ENCODE data around the gene PARL. TPM values are rescaled to one million over a fixed set of nuclear protein-coding genes. Genes with fewer than 3 reads are reported as not detected.

Gene PARL
- total and polyA plus RNA-seq, 2 of the 13 experiments (the other 11 are each of a cell fraction or from before 2014, with no cell fraction given), result 46.3 to 58.6 TPM

GRCh38 chr3:183884427-183885296 is at the start of gene PARL (continued):
- TF ChIP-seq ZBED4 (CRISPR knock-in tag; IDR thresholded peaks at IDR 0.05; ENCODE audit: borderline replicate concordance) (0 out of 2 replicates have a peak, but pooled peaks have one; percentile 61), NFE2 (CRISPR knock-in tag; IDR thresholded peaks at IDR 0.05) (no peak), RBM22 (optimal IDR thresholded peaks at IDR 0.05; ENCODE audit: low read length) (peak; percentile 42), ASH2L (IDR thresholded peaks at IDR 0.05; ENCODE audit: insufficient read length, low read depth, low read length) (peak; percentile 92), ZNF382 (CRISPR knock-in tag; IDR thresholded peaks at IDR 0.05; ENCODE audit: borderline replicate concordance) (no peak), ZNF773 (CRISPR knock-in tag; IDR thresholded peaks at IDR 0.05; ENCODE audit: borderline replicate concordance) (peak; percentile 81; the same call in 1 of the 2 replicates), NR2C2 (CRISPR knock-in tag; IDR thresholded peaks at IDR 0.05; ENCODE audit: borderline replicate concordance) (peak; percentile 100), GPN1 (CRISPR knock-in tag; IDR thresholded peaks at IDR 0.05; ENCODE audit: borderline replicate concordance) (no peak), CREM (IDR thresholded peaks at IDR 0.05) (peak; percentile 41; the same call in 1 of the 2 replicates), CREM (CRISPR knock-in tag; IDR thresholded peaks at IDR 0.05) (no peak), ZNF615 (CRISPR knock-in tag; IDR thresholded peaks at IDR 0.05; ENCODE audit: borderline replicate concordance) (peak; percentile 64; the same call in 1 of the 2 replicates), ZSCAN31 (CRISPR knock-in tag; IDR thresholded peaks at IDR 0.05; ENCODE audit: low read depth) (peak; percentile 89), EEA1 (CRISPR knock-in tag; IDR thresholded peaks at IDR 0.05; ENCODE audit: borderline replicate concordance) (no peak), CCAR2 (optimal IDR thresholded peaks at IDR 0.05; ENCODE audit: low read depth, low read length) (peak; percentile 23), SMAD9 (CRISPR knock-in tag; IDR thresholded peaks at IDR 0.05) (no peak), ZNF703 (CRISPR knock-in tag; IDR thresholded peaks at IDR 0.05; ENCODE audit: borderline replicate concordance) (no peak; the same call in 1 of the 2 replicates), FIP1L1 (IDR thresholded peaks at IDR 0.05; ENCODE audit: borderline replicate concordance, insufficient read depth, low read depth, low read length) (no peak), SKIL (CRISPR knock-in tag; IDR thresholded peaks at IDR 0.05; ENCODE audit: borderline replicate concordance) (no peak), NFIB (CRISPR knock-in tag; IDR thresholded peaks at IDR 0.05; ENCODE audit: borderline replicate concordance) (no peak), GFI1 (CRISPR knock-in tag; IDR thresholded peaks at IDR 0.05; ENCODE audit: borderline replicate concordance) (peak; percentile 80; the same call in 1 of the 2 replicates)
- TF ChIP-seq, protein P1, sequence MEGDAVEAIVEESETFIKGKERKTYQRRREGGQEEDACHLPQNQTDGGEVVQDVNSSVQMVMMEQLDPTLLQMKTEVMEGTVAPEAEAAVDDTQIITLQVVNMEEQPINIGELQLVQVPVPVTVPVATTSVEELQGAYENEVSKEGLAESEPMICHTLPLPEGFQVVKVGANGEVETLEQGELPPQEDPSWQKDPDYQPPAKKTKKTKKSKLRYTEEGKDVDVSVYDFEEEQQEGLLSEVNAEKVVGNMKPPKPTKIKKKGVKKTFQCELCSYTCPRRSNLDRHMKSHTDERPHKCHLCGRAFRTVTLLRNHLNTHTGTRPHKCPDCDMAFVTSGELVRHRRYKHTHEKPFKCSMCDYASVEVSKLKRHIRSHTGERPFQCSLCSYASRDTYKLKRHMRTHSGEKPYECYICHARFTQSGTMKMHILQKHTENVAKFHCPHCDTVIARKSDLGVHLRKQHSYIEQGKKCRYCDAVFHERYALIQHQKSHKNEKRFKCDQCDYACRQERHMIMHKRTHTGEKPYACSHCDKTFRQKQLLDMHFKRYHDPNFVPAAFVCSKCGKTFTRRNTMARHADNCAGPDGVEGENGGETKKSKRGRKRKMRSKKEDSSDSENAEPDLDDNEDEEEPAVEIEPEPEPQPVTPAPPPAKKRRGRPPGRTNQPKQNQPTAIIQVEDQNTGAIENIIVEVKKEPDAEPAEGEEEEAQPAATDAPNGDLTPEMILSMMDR (CRISPR knock-in tag; IDR thresholded peaks at IDR 0.05), result peak; percentile 99

Data from HepG2 (cell line).